Measurements from ENCODE around the gene LTBP2.

DNA sequence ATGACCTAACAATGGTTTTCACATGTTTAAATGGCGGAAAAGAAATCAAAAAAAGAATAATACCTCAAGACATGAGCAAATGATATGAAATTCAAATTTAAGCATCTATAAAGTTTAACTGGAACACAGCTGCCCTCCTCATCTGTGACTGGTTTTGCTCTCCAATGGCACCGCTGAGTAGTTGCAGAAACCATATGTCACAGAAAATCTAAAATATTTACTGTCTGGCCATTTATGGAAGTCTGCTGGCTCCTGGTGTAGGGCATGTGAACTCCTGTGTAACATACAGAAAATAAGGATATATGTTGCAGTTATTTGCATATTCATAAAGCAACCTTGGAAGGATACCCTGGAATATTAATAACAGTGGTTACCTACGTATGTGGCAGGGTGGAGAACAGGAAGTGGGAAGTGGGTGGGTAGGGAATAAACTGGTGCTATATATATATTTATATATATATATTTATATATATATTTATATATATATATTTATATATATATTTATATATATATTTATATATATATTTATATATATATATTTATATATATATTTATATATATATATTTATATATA, 48.4 kb downstream of the LTBP2 start:
- TF ChIP-seq, protein P1, sequence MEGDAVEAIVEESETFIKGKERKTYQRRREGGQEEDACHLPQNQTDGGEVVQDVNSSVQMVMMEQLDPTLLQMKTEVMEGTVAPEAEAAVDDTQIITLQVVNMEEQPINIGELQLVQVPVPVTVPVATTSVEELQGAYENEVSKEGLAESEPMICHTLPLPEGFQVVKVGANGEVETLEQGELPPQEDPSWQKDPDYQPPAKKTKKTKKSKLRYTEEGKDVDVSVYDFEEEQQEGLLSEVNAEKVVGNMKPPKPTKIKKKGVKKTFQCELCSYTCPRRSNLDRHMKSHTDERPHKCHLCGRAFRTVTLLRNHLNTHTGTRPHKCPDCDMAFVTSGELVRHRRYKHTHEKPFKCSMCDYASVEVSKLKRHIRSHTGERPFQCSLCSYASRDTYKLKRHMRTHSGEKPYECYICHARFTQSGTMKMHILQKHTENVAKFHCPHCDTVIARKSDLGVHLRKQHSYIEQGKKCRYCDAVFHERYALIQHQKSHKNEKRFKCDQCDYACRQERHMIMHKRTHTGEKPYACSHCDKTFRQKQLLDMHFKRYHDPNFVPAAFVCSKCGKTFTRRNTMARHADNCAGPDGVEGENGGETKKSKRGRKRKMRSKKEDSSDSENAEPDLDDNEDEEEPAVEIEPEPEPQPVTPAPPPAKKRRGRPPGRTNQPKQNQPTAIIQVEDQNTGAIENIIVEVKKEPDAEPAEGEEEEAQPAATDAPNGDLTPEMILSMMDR (CRISPR knock-in tag; IDR thresholded peaks at IDR 0.05): no peak
- no peak for TF ChIP-seq NFIC (IDR thresholded peaks at IDR 0.05; ENCODE audit: low read length)
- TF ChIP-seq ASH2L (IDR thresholded peaks at IDR 0.05; ENCODE audit: insufficient read length, low read depth, low read length): no peak

Data from HepG2 (cell line).